ENCODE data around the gene POLE2. TPM values are rescaled to one million over a fixed set of nuclear protein-coding genes. Genes with fewer than 3 reads are reported as not detected.

POLE2 gene
- total RNA-seq, 1 donor from 2014 or later: 22.0 TPM

DNA sequence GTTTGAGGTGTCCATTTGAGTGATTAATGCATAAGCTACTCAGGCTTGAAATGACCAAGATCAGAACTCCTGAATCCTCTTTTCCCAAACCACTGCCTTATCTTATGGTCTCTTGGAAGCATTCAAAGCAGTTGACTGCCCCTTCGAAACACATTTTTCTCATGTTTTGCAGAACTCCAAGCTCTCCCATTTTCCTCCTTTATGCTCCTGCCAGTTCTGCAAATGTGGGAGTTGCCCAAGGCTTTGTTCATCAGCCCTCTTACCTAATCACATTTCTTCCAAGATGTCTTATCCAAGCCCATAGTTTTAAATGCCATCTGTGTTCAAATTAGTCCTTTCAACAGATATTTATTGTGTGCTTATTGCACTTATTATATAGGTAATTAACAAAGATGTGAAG is 51.1 kb downstream of the POLE2 start:
- no peak for DNase-seq (ENCODE audit: low read depth)
- TF ChIP-seq, protein P1, sequence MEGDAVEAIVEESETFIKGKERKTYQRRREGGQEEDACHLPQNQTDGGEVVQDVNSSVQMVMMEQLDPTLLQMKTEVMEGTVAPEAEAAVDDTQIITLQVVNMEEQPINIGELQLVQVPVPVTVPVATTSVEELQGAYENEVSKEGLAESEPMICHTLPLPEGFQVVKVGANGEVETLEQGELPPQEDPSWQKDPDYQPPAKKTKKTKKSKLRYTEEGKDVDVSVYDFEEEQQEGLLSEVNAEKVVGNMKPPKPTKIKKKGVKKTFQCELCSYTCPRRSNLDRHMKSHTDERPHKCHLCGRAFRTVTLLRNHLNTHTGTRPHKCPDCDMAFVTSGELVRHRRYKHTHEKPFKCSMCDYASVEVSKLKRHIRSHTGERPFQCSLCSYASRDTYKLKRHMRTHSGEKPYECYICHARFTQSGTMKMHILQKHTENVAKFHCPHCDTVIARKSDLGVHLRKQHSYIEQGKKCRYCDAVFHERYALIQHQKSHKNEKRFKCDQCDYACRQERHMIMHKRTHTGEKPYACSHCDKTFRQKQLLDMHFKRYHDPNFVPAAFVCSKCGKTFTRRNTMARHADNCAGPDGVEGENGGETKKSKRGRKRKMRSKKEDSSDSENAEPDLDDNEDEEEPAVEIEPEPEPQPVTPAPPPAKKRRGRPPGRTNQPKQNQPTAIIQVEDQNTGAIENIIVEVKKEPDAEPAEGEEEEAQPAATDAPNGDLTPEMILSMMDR (conservative IDR thresholded peaks at IDR 0.05; ENCODE audit: low read depth, low read length): no peak
- H3K4me3 ChIP-seq (ENCODE audit: low read depth, low read length): no peak overlapping the region

DNA sequence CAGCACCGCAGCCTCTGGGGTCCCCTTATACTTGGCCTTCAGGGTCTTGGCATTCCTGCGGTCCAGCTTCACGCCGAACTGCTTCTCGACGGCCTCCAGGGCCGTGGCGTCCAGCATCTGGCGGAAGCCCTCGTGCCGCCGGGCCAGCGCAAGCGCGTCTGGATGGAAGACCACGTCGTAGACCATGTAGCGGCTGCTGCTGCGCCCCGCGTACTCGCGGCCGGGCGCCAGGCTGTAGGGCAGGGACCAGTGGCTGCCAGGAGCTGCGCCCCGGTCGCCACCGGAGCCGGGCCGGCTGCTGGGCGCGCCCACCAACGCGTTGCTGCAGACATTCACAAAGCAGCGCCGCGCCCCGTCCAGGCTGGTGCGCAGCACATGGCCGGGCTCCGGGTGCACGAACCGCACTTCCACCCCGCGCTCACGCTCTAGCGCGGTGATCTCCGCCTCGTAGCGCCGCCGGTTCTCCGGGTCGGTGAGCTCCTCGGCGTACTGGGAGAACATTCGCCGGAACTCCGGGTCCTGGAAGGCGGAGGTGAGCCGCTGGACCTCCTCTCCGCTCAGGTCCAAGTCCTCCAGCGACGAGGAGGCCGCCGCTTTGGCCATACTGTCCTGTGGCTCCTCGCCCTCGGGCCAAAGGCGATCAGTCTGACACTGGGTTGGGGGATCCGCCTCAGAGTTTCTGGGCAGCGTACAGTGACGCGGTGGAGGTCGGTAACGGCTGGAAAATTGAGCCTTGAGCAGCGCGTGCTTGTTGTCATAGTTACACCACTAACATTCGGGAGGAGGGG is 53.3 kb downstream of the POLE2 start, which contains the start of gene DNAAF2:
Gene DNAAF2, minus strand, starts transcription at position 698 of the 788 bp plus-strand sequence. Its CDS starts 95 bp downstream, at position 603.
- peak within 1 kb of the TSS; percentile 96 for H3K4me3 ChIP-seq (ENCODE audit: low read depth, low read length)
- TF ChIP-seq, protein P1 (conservative IDR thresholded peaks at IDR 0.05; ENCODE audit: low read depth, low read length): no peak
- no peak for DNase-seq (ENCODE audit: low read depth)

DNA sequence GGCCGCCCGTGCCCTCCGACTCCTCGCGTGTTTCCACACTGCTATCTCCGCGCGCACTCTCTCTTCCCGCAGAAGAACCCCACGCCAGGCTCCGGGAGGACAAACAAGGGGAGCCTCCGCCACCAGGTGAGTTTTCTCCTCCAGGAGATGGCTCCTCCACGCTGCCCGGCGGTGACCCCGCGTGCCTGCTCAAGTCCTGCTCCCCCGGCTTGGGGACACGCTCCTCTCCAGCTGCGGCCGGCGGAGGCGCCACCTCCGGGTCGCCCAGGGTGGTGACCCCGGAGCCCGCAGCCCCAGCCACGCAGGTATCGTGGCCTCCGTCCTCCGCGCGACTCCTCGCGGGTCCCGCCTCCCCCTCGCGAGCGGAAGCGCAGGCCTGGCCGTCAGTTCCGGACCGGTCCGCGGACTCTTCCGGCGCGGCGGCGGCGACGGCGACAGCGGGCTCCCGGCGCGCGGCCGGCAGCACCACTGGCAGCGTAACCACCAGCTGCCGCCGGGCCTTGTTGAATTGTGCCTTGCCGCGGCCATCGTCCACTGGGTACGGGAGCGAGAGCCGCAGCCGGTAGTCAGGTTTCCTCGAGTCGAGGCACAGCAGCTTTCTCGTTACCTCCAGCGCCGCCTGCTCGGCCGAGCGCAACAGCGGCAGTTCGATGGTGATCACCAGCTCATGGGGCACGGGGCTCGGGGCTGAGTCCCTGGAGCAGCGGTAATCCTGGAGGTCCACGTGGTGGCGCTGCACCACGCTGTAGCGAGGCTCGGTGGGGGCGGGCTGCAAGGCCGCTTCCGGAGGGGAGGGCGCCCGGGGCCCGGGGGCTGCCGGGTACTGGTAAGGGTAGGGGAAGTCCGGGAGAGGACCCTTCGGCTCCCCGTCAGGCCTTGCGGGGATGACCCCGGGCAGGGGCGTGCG is 54.1 kb downstream of the POLE2 start:
- TF ChIP-seq, protein P1 (conservative IDR thresholded peaks at IDR 0.05; ENCODE audit: low read depth, low read length): peak; percentile 70

DNA sequence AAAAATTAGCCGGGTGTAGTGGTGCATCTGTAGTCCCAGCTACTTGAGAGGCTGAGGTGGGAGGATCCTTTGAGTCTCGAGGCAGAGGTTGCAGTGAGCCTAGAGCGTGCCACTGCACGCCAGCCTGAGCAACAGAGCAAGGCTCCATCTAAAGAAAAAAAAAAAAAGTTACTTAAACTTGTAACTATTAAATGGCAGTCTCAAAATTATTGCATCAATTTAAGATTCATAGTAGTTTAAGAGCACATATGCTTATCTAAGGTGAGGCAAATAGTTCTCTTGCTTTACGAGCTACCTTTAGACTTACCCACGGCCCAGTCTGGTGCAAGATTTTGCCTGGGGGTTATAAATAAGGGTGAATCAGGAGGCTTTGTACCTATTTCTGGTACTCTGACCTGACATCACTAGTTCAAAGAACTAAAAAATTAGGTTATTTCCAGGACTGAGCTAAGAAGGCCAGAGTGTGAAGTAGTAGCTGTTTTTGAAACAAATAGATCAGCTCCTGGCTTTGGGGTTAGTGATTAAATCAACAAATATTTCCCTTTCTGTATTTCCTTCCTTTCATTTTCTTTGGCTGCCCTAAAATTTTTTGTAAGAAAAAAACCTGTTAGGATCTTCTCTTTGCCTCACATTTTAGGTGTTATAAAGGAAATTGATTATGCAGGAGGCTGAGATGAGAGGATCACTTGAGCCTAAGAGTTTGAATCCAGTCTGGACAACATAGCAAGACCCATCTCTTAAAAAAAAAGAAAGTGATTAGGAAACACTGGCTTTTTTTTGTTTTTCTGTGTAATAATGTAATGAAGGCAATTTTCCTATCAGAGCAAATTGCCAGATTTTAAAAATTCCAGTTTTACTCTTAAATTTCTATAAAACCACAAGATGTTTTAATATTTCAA is 63.8 kb downstream of the POLE2 start:
- peak overlapping the region; percentile 95 for H3K4me3 ChIP-seq (ENCODE audit: low read depth, low read length)
- no peak for DNase-seq (ENCODE audit: low read depth)

More for the DNA sequence above, 54.1 kb downstream of the POLE2 start:
- no peak for DNase-seq (ENCODE audit: low read depth)
- peak overlapping the region; percentile 96 for H3K4me3 ChIP-seq (ENCODE audit: low read depth, low read length)

DNA sequence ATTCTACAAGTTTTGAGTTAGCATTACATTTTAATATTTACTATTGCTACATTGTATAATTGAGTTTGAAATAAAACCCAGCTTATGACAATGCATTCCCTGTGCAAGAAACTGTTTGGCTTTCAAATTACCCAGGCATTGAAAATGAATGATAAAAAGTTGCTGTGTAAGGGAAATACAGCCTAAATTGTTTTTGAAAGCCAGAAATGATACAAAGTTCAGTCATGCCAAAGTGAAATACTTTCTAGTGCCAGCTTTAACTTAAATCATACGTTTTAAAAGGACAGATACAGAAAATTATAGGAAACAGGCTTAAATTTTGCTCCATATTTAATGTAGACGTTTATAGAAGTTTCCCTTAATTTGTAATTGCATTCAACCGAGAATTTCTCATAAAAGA is 64.6 kb downstream of the POLE2 start:
- H3K4me3 ChIP-seq (ENCODE audit: low read depth, low read length): peak overlapping the region; percentile 95
- no peak for DNase-seq (ENCODE audit: low read depth)
- TF ChIP-seq, protein P1 (conservative IDR thresholded peaks at IDR 0.05; ENCODE audit: low read depth, low read length): no peak

More for the DNA sequence above, 63.8 kb downstream of the POLE2 start:
- TF ChIP-seq, protein P1 (conservative IDR thresholded peaks at IDR 0.05; ENCODE audit: low read depth, low read length): no peak

DNA sequence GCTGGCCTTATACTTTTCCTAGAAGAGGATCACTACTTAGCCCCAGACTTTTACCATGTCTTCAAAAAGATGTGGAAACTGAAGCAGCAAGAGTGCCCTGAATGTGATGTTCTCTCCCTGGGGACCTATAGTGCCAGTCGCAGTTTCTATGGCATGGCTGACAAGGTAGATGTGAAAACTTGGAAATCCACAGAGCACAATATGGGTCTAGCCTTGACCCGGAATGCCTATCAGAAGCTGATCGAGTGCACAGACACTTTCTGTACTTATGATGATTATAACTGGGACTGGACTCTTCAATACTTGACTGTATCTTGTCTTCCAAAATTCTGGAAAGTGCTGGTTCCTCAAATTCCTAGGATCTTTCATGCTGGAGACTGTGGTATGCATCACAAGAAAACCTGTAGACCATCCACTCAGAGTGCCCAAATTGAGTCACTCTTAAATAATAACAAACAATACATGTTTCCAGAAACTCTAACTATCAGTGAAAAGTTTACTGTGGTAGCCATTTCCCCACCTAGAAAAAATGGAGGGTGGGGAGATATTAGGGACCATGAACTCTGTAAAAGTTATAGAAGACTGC is 65.9 kb downstream of the POLE2 start:
- peak overlapping the region; percentile 95 for H3K4me3 ChIP-seq (ENCODE audit: low read depth, low read length)
- no peak for DNase-seq (ENCODE audit: low read depth)
- TF ChIP-seq, protein P1 (conservative IDR thresholded peaks at IDR 0.05; ENCODE audit: low read depth, low read length): no peak

Data from epithelial cell of proximal tubule (primary cell).